Activated naive CD4-positive, alpha-beta T cell treated with anti-CD3 and anti-CD28 coated beads, Interleukin-2, amount 10 ng/mL, durations not matched to agents 7 days and 5 days (primary cell): ENCODE data around the gene RAB11FIP3.

Experiments used
- CTCF ChIA-PET: fragments of 350-600 bp; sonication (Branson Sonifier 250); formaldehyde crosslinking; loops from one replicate; lab custom pipeline; 2021; ENCODE audit warnings: antibody characterized with exemption; lab: Charles Lee
- DNase-seq: peaks from one replicate; pipeline ENCODE4 v3.0.0-alpha.2; 2020
- H3K27ac Mint-ChIP-seq: one replicate; pipeline ENCODE4 v1.8.0; 2021; ENCODE audit warnings: mild to moderate bottlenecking, moderate library complexity, mixed read lengths
- H3K27me3 Mint-ChIP-seq: one replicate; pipeline ENCODE4 v1.8.0; 2021; ENCODE audit warnings: mild to moderate bottlenecking, mixed read lengths
- H3K36me3 Mint-ChIP-seq: one replicate; pipeline ENCODE4 v1.8.0; 2021; ENCODE audit warnings: mixed read lengths
- H3K4me1 Mint-ChIP-seq: one replicate; pipeline ENCODE4 v1.8.0; 2021; ENCODE audit warnings: mixed read lengths
- H3K4me3 Mint-ChIP-seq: one replicate; pipeline ENCODE4 v1.8.0; 2021; ENCODE audit warnings: mild to moderate bottlenecking, moderate library complexity, mixed read lengths
- H3K9me3 Mint-ChIP-seq: one replicate; pipeline ENCODE4 v1.8.0; 2021; ENCODE audit warnings: mixed read lengths

Gene RAB11FIP3

DNA sequence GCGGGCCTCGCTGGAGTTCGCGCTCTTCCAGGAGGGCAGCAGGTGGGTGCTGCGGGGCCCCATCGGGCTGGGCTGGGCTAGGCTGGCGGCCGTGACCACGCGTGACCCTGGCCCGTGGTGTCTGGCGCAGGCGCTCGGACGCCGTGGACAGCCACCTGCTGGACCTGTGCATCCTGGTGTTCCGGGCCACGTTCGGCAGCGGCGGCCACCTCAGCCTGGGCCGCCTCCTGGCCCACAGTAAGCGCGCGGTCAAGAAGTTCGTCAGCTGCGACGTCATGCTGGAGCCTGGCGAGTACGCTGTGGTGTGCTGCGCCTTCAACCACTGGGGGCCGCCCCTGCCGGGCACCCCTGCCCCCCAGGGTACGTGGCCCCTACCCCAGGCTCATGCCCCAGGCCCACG, 126.7 kb downstream of the RAB11FIP3 start:
- CTCF ChIA-PET, result no interaction called here
- Mint-ChIP-seq H3K9me3 (no peaks in the 10 kb centered on the region), H3K27ac (no peak overlapping the region), H3K4me3 (no peak overlapping the region), H3K4me1 (no peaks in the 10 kb centered on the region), H3K36me3 (peaks cover 4% of the 10 kb centered on the region), H3K27me3 (peaks cover under 1% of the 10 kb centered on the region)
- DNase-seq, result no peak

DNA sequence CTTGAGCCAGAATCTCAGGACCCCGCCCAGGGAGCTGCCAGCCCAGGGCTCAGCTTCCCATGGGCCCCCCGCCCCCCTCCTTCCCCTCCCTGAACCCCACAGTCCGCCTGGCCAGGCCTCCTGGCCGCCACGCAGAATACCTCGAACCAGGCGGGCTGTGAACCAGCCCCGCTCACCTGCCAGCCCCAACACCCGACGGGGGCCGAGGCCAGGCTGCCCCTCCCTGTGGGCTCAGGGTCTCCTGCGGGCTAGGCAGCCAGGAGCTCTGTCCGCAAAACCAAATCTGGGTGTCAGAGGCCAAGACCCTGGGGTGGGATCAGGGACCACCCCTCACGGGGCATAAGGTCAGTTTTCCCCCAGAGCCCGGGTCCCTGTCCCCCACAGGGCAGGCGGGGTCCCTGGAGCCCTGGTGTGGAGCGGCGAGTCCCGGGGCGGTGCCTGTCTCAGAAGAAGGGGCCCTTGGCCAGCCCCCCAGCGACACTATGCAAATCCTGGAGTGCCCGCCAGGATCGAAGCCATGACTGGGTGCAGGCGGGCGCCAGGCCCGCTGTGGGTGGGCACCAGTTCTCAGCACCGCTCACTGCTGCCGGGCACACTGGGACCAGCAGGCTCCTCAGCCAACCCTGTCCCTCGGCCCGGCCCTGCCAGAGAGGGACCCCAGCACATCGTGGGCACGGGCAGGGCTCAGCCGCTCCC, 128.3 kb downstream of the RAB11FIP3 start:
- peaks cover 4% of the 10 kb centered on the region for H3K36me3 Mint-ChIP-seq
- no peaks in the 10 kb centered on the region for H3K4me1 Mint-ChIP-seq
- H3K27ac Mint-ChIP-seq, result no peak overlapping the region
- H3K27me3 Mint-ChIP-seq, result peaks cover 16% of the 10 kb centered on the region
- no peaks in the 10 kb centered on the region for H3K9me3 Mint-ChIP-seq
- H3K4me3 Mint-ChIP-seq, result no peak overlapping the region
- CTCF ChIA-PET, result no interaction called here
- no peak for DNase-seq

GRCh38 chr16:554297-554621, 128.8 kb downstream of the RAB11FIP3 start:
- peaks cover 21% of the 10 kb centered on the region for H3K27me3 Mint-ChIP-seq
- no peak overlapping the region for H3K4me3 Mint-ChIP-seq
- no peaks in the 10 kb centered on the region for H3K4me1 Mint-ChIP-seq
- CTCF ChIA-PET, result no interaction called here
- no peaks in the 10 kb centered on the region for H3K9me3 Mint-ChIP-seq
- DNase-seq, result no peak
- H3K27ac Mint-ChIP-seq, result no peak overlapping the region
- peaks cover 4% of the 10 kb centered on the region for H3K36me3 Mint-ChIP-seq

GRCh38 chr16:554640-555365, 129.4 kb downstream of the RAB11FIP3 start:
- CTCF ChIA-PET, result no interaction called here
- DNase-seq, result no peak
- Mint-ChIP-seq H3K27me3 (peaks cover 26% of the 10 kb centered on the region), H3K4me1 (no peaks in the 10 kb centered on the region), H3K36me3 (peaks cover 4% of the 10 kb centered on the region), H3K27ac (no peak overlapping the region), H3K9me3 (no peaks in the 10 kb centered on the region), H3K4me3 (no peak overlapping the region)

- CTCF ChIA-PET, result no interaction called here
- no peak overlapping the region for H3K4me3 Mint-ChIP-seq
- H3K27ac Mint-ChIP-seq, result no peak overlapping the region
- peaks cover 27% of the 10 kb centered on the region for H3K27me3 Mint-ChIP-seq
- no peaks in the 10 kb centered on the region for H3K4me1 Mint-ChIP-seq
- H3K36me3 Mint-ChIP-seq, result peaks cover 4% of the 10 kb centered on the region
- no peaks in the 10 kb centered on the region for H3K9me3 Mint-ChIP-seq
- no peak for DNase-seq
Measured at GRCh38 chr16:555528-556473, 130.4 kb downstream of the RAB11FIP3 start.

DNA sequence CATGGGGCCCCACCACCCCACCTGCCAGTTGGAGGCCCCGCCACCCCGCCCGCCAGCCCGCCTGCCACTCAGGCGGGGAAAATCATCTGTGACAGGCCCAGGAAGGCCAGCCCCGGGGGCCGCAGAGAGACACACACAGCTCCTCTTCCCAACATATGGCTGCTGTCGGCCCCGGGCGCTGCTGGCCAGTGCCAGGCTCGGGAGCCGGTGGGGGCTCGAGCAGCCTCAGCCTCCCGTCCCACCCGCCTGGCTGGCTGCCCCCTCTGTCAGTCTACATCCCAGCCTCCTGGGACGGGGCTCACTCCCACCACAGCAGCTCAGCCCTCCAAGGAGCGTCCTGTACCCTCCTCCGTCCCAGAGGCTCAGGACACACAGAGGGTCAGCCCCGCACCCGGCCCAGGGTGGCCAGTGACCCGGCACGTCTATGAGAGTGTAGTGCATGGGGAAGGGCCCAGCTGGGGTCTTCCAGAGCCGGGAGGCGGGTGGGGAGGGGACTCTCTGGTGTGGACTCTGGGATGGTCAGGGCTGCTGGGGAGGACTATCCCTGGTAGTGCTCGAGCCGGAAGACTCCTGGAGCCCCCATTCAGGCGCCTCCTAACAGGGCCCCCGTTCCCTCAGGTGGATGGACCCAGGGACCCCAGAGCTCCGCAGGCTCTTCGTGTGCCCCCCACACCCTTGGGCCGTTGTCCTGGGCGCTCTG, 131.2 kb downstream of the RAB11FIP3 start:
- Mint-ChIP-seq H3K9me3 (no peaks in the 10 kb centered on the region), H3K36me3 (peaks cover 2% of the 10 kb centered on the region), H3K4me3 (no peak overlapping the region), H3K27ac (no peak overlapping the region), H3K27me3 (peaks cover 35% of the 10 kb centered on the region), H3K4me1 (no peaks in the 10 kb centered on the region)
- DNase-seq, result no peak
- CTCF ChIA-PET, result no interaction called here

DNA sequence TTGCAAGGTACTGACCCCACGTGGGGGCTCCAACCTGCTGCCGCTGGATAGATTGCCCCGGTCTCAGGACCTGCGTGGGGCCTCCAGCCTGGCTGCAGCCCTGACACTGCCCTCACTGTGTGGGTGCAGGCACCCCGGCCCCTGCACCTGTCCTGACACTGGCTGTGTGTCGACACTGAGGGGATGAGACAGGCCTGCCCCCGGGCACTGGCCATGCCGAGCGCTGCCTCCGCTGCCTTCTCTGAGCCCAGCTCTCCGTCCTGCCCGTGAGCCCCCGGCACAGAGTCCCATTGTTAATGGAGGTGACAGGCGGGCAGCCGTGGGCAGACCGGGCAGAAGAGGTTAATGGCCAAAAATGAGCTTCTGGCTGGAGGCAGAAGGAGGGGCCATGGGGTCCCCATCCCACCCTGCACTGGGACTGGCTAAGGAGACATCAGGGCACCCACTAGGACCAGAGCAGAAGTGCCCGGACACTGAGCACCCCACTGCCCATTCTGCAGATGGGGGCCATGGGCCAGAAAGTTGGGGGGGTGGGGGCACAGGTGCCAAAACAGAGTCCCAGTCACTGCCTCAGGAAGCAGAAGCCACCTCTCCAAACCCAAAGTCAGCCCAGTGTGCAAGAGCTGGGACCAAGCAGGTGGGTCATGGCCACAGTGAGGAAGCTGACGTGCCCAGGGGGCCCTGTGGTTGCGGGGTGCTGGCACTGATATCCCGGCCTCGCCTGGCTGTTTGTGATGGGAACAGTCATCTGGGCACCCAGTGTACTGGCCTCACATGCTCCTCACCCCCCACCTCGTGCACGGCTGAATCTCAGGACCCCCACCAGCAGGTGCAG, 132.2 kb downstream of the RAB11FIP3 start:
- Mint-ChIP-seq H3K27ac (no peak overlapping the region), H3K4me3 (no peak overlapping the region), H3K4me1 (no peaks in the 10 kb centered on the region), H3K27me3 (peaks cover 45% of the 10 kb centered on the region), H3K36me3 (peaks cover 2% of the 10 kb centered on the region), H3K9me3 (no peaks in the 10 kb centered on the region)
- no peak for DNase-seq
- CTCF ChIA-PET, result no interaction called here

GRCh38 chr16:558298-559020, 133.0 kb downstream of the RAB11FIP3 start:
- peaks cover 2% of the 10 kb centered on the region for H3K36me3 Mint-ChIP-seq
- DNase-seq, result no peak
- peaks cover 52% of the 10 kb centered on the region for H3K27me3 Mint-ChIP-seq
- H3K4me1 Mint-ChIP-seq, result no peaks in the 10 kb centered on the region
- H3K4me3 Mint-ChIP-seq, result no peak overlapping the region
- CTCF ChIA-PET, result no interaction called here
- no peaks in the 10 kb centered on the region for H3K9me3 Mint-ChIP-seq
- H3K27ac Mint-ChIP-seq, result no peak overlapping the region

GRCh38 chr16:559021-559380, 133.6 kb downstream of the RAB11FIP3 start:
- Mint-ChIP-seq H3K27me3 (peaks cover 52% of the 10 kb centered on the region), H3K27ac (no peak overlapping the region), H3K4me1 (no peaks in the 10 kb centered on the region), H3K4me3 (no peak overlapping the region), H3K36me3 (peaks cover 2% of the 10 kb centered on the region), H3K9me3 (no peaks in the 10 kb centered on the region)
- CTCF ChIA-PET, result no interaction called here
- DNase-seq, result no peak

DNA sequence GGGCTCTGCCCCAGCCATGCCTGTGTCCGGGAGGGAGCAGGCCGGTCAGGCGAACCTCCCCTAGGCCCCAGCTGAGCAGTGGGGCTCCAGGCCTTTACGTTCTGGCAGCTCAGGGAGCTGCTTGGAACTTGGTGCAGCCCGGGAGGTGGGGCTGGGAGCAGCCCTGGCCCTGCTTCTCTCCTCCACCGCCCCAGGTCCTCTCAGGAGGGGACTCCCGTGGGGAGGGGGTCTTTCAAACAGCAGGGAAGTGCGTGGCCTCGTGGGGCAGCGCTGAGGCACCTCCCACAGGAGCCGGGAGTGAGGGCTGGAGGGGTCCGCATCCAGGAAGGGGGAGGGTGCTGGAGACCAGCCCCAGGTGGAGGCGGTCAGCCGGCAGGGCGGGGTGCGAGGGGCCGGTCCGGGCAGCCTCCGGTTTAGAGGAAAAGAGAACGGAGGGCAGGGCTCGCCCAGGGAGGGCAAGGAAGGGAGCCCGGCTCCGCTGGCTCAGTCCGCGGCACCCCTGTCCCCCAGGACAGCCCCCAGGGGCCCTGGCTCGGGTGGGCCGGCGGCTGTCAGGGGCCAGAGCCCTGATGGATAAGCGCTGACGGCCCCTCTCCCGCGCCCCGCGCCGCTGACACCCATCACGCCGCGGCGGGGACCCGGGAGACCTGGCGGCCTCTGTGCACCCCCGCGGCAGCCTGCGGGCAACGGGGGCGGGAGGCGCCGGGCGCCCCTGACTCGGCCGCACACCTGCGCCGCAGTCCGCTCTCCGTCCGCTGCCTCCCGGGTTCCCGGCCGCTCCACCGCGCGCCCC, 134.2 kb downstream of the RAB11FIP3 start:
- no peak overlapping the region for H3K27ac Mint-ChIP-seq
- H3K36me3 Mint-ChIP-seq, result no peaks in the 10 kb centered on the region
- H3K9me3 Mint-ChIP-seq, result no peaks in the 10 kb centered on the region
- H3K27me3 Mint-ChIP-seq, result peaks cover 52% of the 10 kb centered on the region
- no peak for DNase-seq
- CTCF ChIA-PET, result no interaction called here
- no peaks in the 10 kb centered on the region for H3K4me1 Mint-ChIP-seq
- no peak overlapping the region for H3K4me3 Mint-ChIP-seq

DNA sequence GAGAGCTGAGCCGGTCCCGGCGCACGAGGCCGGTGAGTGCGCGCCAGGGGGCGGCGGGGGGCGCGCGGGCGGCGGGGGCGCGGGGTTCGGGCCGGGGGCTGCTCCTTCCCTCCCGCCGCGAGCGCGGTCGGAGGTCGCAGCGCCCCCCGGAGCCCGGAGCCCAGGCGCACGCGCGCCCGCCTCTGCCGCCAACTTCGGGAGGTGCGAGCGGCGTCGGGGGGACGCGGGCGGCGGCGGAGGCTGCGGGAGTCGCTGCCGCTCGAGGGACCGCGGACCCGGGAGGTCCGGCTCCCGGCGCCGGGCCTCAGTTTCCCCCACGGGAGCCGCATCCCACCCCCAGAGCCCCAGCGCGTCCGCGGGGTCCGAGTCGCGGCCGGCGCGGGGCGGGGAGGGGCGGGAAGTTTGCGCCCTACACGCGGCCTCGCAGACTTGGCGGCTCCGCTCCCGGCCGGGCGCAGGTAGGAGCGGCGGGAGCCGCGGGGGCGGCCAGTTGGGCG, 134.8 kb downstream of the RAB11FIP3 start, which contains the start of gene PRR35:
Gene PRR35, plus strand, starts transcription at position 191 of the 497 bp plus-strand sequence. CDS start 2,901 bp downstream, outside the sequence.
- Mint-ChIP-seq H3K27ac (no peak within 1 kb of the TSS), H3K36me3 (no peaks in the 10 kb centered on the region), H3K27me3 (peaks cover 52% of the 10 kb centered on the region), H3K4me1 (no peaks in the 10 kb centered on the region), H3K4me3 (no peak within 1 kb of the TSS), H3K9me3 (no peaks in the 10 kb centered on the region)
- CTCF ChIA-PET, result no interaction called here
- DNase-seq, result no peak

- H3K27me3 Mint-ChIP-seq, result peaks cover 52% of the 10 kb centered on the region
- H3K4me1 Mint-ChIP-seq, result no peaks in the 10 kb centered on the region
- H3K27ac Mint-ChIP-seq, result no peak overlapping the region
- CTCF ChIA-PET, result no interaction called here
- no peaks in the 10 kb centered on the region for H3K36me3 Mint-ChIP-seq
- no peaks in the 10 kb centered on the region for H3K9me3 Mint-ChIP-seq
- DNase-seq, result no peak
- no peak overlapping the region for H3K4me3 Mint-ChIP-seq
Measured at GRCh38 chr16:560701-561412, 135.4 kb downstream of the RAB11FIP3 start.
